ENCODE results near the gene MRPL14. TPM values are rescaled to one million over a fixed set of nuclear protein-coding genes. Genes with fewer than 3 reads are reported as not detected.

Gene MRPL14
- total and polyA plus RNA-seq, 10 of the 15 experiments (the other 5 are each of a cell fraction or from before 2014, with no cell fraction given), result 80.5 to 294 (median 122) TPM

GRCh38 chr6:44172731-44173500 is 45.7 kb upstream of the MRPL14 start (continued):
- TF ChIP-seq USF2 (IDR thresholded peaks at IDR 0.05; ENCODE audit: borderline replicate concordance, low read depth, low read length), result no peak
- peak; percentile 38; the same call in 1 of the 2 replicates for TF ChIP-seq MTA2 (IDR thresholded peaks at IDR 0.05; ENCODE audit: low read depth)
- TF ChIP-seq BACH1 (IDR thresholded peaks at IDR 0.05; ENCODE audit: borderline replicate concordance), result no peak
- no peak for TF ChIP-seq STAT3 (IDR thresholded peaks at IDR 0.05; ENCODE audit: low read depth, low read length)
- no peak for TF ChIP-seq EP300 (IDR thresholded peaks at IDR 0.05; ENCODE audit: borderline replicate concordance in 1 of 2, control insufficient read depth in 1 of 2, low read depth in 2 of 2, low read length in 2 of 2)
- TF ChIP-seq PAX5 (IDR thresholded peaks at IDR 0.05; ENCODE audit: borderline replicate concordance, low read depth, low read length), result 0 out of 2 replicates have a peak, but pooled peaks have one; percentile 20
- no peak for TF ChIP-seq MTA3 (IDR thresholded peaks at IDR 0.05; ENCODE audit: borderline replicate concordance, low read length)
- no peak for TF ChIP-seq RELB (IDR thresholded peaks at IDR 0.05; ENCODE audit: low read depth)
- no peak for TF ChIP-seq HDGF (IDR thresholded peaks at IDR 0.05)
- TF ChIP-seq NFYB (IDR thresholded peaks at IDR 0.05; ENCODE audit: insufficient read depth, low read depth, low read length), result no peak
- TF ChIP-seq NR2C2 (IDR thresholded peaks at IDR 0.05; ENCODE audit: borderline replicate concordance, control insufficient read depth, insufficient read length, low read depth), result no peak
- TF ChIP-seq IKZF2 (IDR thresholded peaks at IDR 0.05), result peak in 1 of 2 experiments; percentile 17; a peak in 1 of 4 replicates
- TF ChIP-seq HDAC6 (IDR thresholded peaks at IDR 0.05; ENCODE audit: unreplicated experiment), result no peak
- TF ChIP-seq CUX1 (IDR thresholded peaks at IDR 0.05; ENCODE audit: insufficient replicate concordance, low read depth, low read length), result no peak
- no peak for TF ChIP-seq KAT2A (conservative IDR thresholded peaks at IDR 0.05; ENCODE audit: control insufficient read depth, low read depth, low read length)
- no peak for TF ChIP-seq STAT1 (conservative IDR thresholded peaks at IDR 0.05)
- TF ChIP-seq NFXL1 (IDR thresholded peaks at IDR 0.05; ENCODE audit: borderline replicate concordance), result no peak
- TF ChIP-seq REST (IDR thresholded peaks at IDR 0.05; ENCODE audit: low read depth, low read length), result no peak

All from GM12878 (cell line).